ENCODE results near the gene IQCE.

IQCE gene

GRCh38 chr7:2617325-2617905 is 58.6 kb downstream of the IQCE start:
- DNase-seq: no peak

GRCh38 chr7:2619116-2619515 is 60.3 kb downstream of the IQCE start:
- no peak for DNase-seq

GRCh38 chr7:2621061-2621828 is 62.5 kb downstream of the IQCE start:
- peak in 1 of 3 experiments; percentile 34 for DNase-seq

GRCh38 chr7:2621948-2622640 is 63.3 kb downstream of the IQCE start:
- DNase-seq: peak in 1 of 3 experiments; percentile 23

- no peak for DNase-seq
Observed at GRCh38 chr7:2622869-2623697, 64.3 kb downstream of the IQCE start.

- DNase-seq: no peak
Observed at GRCh38 chr7:2623698-2624014, 64.9 kb downstream of the IQCE start.

DNA sequence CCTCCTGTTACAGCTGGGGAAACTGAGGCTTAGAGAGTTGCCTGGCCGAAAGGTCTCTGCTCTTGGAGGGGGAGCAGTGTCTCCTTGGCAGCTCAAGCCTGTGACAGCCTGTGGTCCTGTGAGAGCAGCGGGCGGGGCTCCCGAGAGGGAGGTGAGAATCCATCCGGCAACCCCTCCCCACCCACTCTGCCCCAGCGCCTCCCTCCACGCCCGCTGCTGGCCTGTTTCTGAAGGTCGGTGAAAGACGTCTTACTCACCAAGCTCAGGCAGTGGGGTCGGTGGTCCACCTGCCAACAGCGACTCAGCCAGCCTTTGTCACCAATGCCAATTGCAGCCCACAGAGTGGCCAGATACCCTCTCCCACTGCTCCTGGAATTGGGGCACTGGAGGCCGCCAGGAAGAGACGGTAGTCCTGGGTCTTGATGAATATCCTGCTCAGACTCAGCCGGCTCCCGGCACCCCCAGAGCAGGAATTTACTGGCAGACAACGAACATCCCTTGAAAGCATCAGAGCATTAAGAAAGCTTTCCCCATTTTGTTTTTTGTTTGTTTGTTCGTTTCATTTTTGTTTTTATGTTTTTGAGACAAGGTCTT is 65.6 kb downstream of the IQCE start:
- DNase-seq: no peak

- no peak for DNase-seq
Observed at GRCh38 chr7:2626498-2627117, 67.8 kb downstream of the IQCE start.

DNA sequence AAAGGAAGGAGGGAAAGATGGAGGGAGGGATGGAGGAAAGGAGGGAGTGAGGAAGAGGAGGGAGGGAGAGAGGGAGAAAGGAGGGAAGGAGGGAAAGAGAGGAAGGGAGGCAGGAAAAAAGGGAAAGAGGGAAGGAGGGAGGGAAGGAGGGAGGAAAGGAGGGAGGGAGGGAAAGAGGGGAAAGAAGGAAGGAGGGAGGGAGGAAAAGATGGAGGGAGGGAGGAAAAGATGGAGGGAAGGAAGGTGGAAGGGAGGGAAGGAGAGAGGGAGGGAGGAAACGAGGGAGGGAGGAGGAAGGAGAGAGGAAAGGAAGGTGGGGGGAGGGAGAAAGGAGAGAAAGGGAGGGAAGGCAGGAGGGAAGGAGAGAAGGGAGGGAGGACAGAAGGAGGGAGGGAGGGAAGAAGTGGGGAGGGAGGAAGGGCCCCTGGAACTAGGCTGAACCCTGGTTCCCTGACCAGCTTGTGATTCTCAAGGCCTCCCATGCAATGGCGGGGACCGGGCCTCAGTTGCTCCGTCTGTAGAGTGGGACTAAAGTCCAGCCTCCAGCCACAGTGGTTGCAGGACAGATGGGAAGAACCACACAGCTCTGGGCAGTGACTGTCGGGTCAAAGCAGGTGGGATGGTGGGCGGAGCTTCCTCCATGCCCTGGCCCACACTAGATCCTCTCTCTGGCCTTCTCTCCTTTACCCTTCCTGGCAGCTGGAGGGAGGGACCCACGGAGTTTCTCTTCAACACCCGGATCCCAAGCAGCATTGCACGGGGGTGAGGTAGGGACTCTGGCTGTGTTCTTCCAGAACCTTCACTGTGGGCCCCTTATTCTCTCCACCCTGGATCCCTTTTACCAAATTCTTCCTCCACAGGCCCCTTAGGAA is 68.7 kb downstream of the IQCE start:
- DNase-seq: no peak

DNA sequence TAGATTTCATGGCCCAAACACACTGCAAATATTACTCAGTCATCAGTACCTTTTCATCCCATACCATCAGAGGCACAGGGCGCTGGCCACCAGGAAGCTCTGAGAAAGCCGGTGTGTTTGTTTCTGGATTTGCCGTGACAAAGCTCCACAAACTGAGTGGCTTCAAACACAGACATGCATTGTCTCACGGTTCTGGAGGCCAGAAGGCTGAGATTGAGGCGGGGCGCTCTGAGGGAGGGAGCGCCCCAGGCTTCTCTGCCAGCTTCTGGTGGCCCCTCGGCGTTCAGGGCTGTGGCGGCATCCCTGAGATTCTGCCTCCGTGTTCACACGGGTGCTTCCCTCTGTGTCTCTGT is 69.3 kb downstream of the IQCE start:
- DNase-seq: no peak

GRCh38 chr7:2628891-2629290 is 70.1 kb downstream of the IQCE start:
- DNase-seq: no peak

DNA sequence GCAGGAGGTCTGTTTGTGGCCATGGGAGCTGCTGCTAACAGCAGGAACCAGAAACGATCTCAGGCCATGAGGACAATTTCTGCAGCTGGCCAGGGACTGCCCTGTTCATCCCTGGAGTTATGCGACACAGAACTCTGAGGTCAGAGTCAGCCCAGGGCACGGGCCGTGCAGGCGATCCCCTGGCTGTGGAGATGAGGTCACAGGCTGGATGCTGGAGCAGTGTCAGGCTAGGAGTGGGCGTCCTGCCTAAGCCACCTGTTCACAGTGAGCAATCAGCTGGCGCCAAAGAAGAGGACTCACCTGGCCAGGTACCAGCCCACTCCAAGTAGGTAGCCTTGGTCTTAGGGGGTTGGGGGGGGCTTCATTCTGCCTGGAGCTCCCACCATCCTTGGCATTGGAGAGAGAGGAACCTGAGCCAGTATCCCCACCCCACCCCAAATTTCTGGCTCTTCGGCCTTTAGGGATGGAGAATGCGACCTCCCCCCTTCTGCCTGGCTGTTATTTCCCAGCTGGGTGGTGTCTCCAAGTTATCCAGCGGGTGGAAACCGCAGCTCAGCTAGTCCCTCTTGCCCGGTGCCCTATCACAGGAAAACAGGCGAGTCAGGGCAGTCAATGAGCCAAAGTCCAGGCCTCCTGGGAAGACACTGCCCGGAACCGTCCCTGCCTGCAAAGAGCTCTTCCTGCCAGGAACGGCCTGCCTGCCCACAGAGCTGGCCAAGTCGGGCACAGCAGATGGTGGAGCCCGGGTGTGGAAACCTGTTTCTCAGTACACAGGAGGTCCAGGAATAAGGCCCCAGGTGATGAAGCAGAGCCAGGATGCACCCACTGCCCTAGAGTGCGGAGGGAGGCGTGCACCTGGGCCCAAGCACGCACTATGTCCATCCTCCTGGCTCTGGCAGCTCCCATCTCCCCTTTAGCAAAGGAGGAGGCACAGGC is 71.2 kb downstream of the IQCE start:
- peak in 2 of 3 experiments; percentile 25 to 31 for DNase-seq

DNA sequence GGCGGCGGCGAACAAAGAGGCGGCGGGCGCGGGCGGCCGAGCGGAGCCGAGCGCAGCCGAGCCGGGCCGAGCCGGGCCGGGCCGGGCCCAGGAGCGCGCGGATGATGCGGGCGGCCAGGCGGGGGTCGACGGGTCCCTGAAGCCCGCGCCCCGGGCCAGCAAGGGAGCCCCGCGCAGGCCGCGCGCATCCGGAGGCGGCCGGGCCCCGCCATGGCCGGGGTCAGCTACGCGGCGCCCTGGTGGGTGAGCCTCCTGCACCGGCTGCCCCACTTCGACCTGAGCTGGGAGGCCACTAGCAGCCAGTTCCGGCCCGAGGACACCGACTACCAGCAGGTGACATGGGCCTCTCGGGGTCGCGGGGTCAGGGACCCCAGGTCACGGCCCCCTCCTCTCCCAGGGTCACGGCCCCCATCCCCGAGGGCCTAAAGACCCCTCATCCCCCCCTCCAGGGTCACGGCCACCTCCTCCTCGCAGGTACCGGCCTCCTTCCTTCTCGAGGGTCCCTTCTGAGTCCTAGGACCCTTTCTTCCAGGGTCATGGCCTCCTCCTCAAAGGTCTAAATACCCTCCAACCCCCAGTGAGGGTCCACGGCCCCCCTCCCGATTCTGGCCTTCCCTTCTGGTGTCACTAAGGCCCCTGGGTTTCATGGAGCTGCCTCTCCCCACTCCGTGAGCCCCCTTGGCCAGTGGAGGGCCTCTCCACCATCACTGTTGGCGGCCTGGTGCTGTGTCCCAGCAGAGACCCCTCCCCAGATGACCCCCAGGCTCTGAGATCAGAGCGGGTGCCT is 73.4 kb downstream of the IQCE start, which contains the start of gene TTYH3:
Gene TTYH3, plus strand, starts transcription at position 41 of the 787 bp plus-strand sequence. Its CDS starts 170 bp downstream, at position 211.
- peak in 2 of 3 experiments; percentile 74 to 76 for DNase-seq

DNA sequence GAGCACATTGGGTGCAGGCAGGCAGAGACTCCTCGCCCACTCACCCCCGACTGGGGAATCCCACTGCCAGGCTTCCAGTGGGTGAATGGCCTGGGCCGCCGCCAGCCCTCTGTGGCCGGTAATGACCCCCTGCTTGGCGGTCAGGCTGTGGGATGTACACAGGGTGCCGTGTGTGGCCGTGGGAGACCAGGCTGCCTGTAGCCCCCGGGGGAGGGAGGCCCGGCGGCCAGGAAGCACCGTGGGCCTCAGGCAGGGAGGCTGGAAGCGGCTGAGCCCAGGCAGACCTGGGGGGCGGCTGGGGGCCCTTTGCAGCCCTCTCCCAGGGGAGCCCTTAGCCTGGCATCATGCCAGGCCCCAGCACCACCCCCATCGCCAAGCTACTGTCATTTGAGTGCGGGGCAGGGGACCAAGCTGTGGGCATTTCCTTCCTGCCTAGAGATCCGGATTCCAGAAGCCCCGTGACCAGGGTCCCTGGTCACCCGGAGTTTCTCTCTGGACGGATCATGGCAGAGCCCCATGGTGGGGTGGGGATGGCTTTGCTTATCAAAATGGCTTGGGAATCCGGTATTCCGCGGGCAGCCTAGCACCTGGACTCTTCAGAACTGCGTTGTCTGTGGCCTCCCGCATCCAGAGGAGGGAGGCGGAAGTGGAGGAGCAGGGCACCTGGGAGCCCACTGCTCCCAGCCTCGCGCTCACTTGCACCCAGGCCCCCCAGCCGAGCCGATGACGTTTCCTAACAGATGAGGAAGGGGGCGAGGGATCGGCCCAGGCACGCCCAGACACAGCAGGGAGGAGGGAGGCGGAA is 74.2 kb downstream of the IQCE start:
- DNase-seq: peak; percentile 30 to 90 (median 85)

DNA sequence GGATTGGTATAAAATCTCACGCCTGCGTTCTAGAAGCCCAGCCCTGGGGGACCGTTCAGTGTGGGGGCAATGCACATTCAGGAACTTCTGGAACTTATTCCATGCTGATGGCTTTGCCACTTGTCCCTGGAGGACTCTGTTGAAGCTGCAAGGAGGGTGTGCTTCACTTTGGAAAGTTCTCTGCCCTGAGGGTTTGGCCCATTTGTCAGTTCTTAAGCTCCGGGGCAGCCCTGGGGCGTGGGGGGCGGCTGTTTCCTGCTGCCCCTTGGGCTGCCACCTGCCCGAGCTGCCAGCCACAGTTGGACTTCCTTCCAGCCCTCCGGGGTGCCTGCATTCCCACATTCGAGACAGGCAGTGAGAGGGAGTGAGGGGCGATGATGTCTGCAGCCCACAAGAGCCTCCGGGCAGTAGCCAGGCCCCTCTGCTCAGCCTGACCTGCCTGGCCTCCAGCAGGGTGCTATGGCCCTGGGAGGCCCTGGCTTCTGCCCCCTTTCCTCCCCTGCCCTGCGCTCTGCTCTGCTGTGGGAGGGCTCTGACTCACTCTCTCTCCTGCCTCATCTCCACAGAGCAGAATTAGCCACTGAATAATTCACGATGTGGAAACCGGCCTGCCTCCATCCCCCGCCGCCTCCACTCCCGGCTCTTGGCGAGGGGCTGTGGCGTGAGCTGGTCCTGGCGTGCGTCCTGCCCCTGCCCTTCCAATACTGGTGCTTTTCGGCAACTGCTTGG is 74.9 kb downstream of the IQCE start:
- no peak for DNase-seq

DNA sequence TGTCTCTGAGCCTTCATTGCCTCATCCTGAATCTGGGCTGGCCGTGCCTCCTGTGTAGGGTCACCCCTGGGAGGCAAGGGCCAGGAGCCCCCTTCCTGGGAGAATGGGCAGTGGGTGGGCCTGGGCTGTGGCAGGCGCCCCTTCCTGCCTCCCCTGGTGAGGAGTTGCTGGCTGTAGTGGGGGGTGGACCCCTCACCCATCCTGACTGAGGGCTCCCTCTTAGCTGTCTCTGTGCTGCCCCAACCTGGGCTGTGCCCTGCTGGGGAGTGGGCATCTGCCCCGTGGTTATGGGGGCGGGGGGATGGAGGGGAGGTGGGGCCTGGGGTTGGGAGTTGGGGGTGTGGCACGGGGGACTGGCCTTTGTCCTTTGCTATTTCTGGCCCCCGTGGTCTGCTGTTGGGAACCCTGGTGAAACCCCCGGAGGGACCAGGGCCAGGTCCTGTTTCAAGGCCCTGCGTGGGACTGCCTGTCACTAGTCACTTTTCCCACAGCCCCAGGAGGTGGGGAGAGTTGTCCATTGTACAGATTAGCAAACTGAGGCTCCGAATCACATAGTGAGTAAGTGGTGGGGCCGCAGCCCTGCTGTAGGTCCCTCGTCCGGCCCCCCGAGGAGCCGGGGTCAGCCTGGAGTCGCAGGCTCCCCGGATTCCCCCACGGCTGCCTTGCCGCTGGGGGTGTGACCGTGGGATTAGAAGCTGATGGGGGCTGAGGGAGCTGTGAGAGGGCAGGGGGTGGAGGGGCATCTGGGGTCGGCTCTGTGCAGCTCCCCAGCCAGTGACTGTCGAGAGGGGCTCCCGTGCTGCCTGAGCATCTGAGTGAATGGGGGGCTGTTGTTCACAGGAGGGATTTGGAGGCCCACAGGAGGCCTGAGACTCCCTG is 75.7 kb downstream of the IQCE start:
- DNase-seq: no peak
